Ascending aorta (tissue), 2 donors: ENCODE data around the gene AGPAT1. TPM values are rescaled to one million over a fixed set of nuclear protein-coding genes. Genes with fewer than 3 reads are reported as not detected.
A peak's percentile ranks its signal among the peaks of the same experiment; 100 is the strongest.

Experiments
- DNase-seq, 2 donors: peaks; one replicate each; pipeline ENCODE4 v3.0.0-alpha.2; 2019; ENCODE audit warnings: low spot score in 2 of 2
- H3K27ac ChIP-seq, 2 donors: fragments of 200-600 bp; sonication (generic); one replicate each; pipeline ENCODE4 v1.5.1; 2016 to 2017; ENCODE audit warnings: mild to moderate bottlenecking in 1 of 2
- H3K27me3 ChIP-seq: fragments of 200-600 bp; sonication (generic); one replicate; pipeline ENCODE4 v1.5.1; 2017
- H3K36me3 ChIP-seq, 2 donors: fragments of 200-600 bp; sonication (generic); one replicate each; pipeline ENCODE4 v1.5.1; 2016
- H3K4me1 ChIP-seq, 2 donors: fragments of 200-600 bp; sonication (generic); one replicate each; pipeline ENCODE4 v1.5.1; 2016 to 2017; ENCODE audit warnings: mild to moderate bottlenecking in 1 of 2
- H3K4me3 ChIP-seq, 2 donors: fragments of 200-600 bp; sonication (generic); one replicate each; pipeline ENCODE4 v1.5.1; 2016 to 2017; ENCODE audit warnings: mild to moderate bottlenecking in 1 of 2
- H3K9me3 ChIP-seq, 2 donors: fragments of 200-600 bp; sonication (generic); one replicate each; pipeline ENCODE4 v1.5.1; 2016
- CTCF ChIP-seq, 3 experiments: fragments of 200-600 bp in 2 of 3; fragments of 450-650 bp in 1 of 3; sonication (generic) in 2 of 3; IDR thresholded peaks; one replicate each; pipeline ENCODE4 v1.5.1; 2016 to 2019; ENCODE audit warnings: antibody characterized with exemption in 3 of 3, mild to moderate bottlenecking in 1 of 3, moderate library complexity in 1 of 3
- intact Hi-C: fragments of 100-400 bp; cut with DNase I; formaldehyde crosslinking; loops from one replicate; pipeline ENCODE4 v1.15.1; 2023
- total RNA-seq: library from RNA; depleted of rRNA; stranded (reverse); fragments of >200 nt; gene quantifications from one replicate; pipeline ENCODE4 v1.1.0, GENCODE V29; 2016

The AGPAT1 gene
- total RNA-seq, 1 donor from 2014 or later: 136 TPM

DNA sequence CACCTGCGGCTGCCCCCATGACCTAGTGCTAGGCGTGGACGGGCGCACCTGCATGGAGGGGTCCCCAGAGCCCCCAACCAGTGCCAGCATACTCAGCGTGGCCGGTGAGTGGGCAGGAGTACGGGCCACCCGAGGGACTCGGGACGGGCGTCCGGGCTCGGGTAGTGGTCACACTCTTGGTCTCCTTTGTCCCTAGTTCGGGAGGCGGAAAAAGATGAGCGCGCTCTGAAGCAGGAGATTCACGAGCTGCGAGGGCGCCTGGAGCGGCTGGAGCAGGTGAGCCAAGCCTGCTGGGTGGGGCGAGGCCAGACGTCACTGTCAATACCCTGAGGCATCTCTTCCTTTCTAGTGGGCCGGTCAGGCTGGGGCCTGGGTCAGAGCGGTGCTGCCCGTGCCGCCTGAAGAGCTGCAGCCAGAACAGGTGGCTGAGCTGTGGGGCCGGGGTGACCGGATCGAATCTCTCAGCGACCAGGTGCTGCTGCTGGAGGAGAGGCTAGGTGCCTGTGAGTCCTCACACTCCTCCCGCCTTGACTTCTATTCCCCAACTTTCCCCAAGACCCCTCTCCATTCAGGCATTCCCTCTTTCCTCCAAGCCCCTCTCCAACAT, 8.6 kb downstream of the AGPAT1 start:
- Histone ChIP-seq H3K36me3 (peaks cover 46 to 73% of the 10 kb centered on the region in 2 donors), H3K9me3 (no peaks in the 10 kb centered on the region), H3K4me1 (no peaks in the 10 kb centered on the region), H3K4me3 (no peak overlapping the region), H3K27ac (no peak overlapping the region), H3K27me3 (no peaks in the 10 kb centered on the region)
- no peak for TF ChIP-seq CTCF (IDR thresholded peaks at IDR 0.05)
- DNase-seq: no peak
- intact Hi-C loops: no loop called here

DNA sequence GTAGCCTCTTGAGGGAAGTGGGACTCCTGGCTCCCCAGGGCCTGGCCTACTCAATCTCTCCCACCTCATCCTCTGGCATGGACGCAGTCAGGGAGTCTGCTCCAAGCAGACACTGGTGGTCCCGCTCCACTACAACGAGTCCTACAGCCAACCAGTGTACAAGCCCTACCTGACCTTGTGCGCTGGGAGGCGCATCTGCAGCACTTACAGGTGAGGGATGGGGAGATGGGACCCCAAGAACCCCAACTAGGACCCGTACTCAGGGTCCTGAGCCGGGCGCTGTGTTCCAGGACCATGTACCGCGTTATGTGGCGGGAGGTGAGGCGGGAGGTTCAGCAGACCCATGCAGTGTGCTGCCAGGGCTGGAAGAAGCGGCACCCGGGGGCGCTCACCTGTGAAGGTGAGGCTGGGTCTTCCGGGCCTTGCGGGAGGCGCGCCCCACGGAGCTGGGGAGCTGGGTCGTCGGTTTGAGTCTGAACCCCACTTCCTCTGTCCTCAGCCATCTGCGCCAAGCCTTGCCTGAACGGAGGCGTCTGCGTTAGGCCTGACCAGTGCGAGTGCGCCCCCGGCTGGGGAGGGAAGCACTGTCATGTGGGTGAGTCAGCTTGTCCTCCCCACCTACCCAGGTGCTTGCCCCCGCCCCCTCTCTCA, 9.3 kb downstream of the AGPAT1 start:
- no peaks in the 10 kb centered on the region for H3K9me3 ChIP-seq
- intact Hi-C loops: no loop called here
- H3K4me3 ChIP-seq: no peak overlapping the region
- no peak for TF ChIP-seq CTCF (IDR thresholded peaks at IDR 0.05)
- peaks cover 46 to 75% of the 10 kb centered on the region in 2 donors for H3K36me3 ChIP-seq
- H3K27me3 ChIP-seq: no peaks in the 10 kb centered on the region
- H3K4me1 ChIP-seq: no peaks in the 10 kb centered on the region
- DNase-seq: no peak
- H3K27ac ChIP-seq: no peak overlapping the region

DNA sequence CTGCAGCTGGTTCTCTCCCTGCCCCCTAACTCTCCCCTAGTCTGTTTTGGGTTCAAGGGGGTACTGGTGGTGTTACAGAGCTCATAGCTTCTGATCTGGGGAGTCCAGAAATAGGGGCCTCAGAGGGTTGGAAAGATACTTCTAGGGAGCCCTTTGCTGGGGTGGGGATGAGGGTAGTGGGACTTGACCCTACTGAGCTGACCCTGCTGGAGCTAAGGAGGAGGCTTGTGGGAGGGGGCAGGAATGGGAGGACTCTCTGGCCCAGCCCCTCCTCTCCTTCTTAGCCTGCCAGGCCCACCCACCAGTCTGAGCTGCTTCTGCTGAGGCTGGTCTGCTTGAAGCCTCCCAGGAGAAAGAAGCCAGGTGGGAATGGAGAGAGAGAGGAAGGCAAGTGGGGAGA, 11.6 kb downstream of the AGPAT1 start, which contains the start of gene EGFL8:
Gene EGFL8 (plus strand): TSS at position 301 of the 400 bp plus-strand sequence. CDS start 1,571 bp downstream, outside the sequence.
- Histone ChIP-seq H3K9me3 (no peaks in the 10 kb centered on the region), H3K36me3 (peaks cover 44 to 55% of the 10 kb centered on the region in 2 donors), H3K27ac (peak within 1 kb of the TSS; percentile 4 to 18), H3K4me1 (no peaks in the 10 kb centered on the region), H3K4me3 (no peak within 1 kb of the TSS), H3K27me3 (no peaks in the 10 kb centered on the region)
- intact Hi-C loops: no loop called here
- no peak for DNase-seq
- no peak for TF ChIP-seq CTCF (IDR thresholded peaks at IDR 0.05)

DNA sequence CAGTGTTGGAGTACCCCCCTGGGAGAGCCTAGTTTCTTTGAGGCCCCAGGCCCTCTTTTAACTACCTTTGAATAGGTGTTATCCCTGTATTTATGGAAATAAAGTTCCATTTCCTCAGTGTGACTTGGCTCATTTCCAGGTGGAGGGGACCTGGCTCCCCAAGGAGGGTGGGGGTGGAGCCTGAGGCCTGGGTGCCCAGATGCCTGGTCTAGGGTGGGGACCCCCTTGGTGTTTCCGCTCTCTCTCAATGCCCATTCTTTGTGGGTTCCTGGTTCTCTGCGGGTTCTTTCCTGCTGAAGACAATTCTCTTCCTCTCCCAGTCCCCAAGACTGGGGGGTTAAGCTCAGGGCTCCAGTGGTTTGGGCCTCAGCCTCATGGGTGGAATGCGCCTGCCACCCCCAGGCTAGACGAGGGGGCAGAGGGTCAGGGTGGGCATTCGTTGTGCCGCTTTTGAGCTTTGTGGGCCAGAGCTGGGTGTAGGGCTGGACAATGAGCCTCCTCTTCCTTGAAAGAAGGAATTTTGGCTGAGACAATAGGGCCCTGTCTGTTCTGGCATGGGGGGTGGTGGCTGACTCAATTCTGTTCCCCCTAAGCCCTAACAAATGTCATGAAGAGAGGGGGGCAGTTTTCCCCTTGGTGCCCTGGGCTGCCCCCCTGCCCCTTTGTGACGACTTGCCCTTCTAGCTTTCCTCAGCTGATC, 12.2 kb downstream of the AGPAT1 start:
- Histone ChIP-seq H3K4me1 (no peaks in the 10 kb centered on the region), H3K27me3 (no peaks in the 10 kb centered on the region), H3K36me3 (peaks cover 48 to 55% of the 10 kb centered on the region in 2 donors), H3K4me3 (no peak overlapping the region), H3K9me3 (no peaks in the 10 kb centered on the region), H3K27ac (peak overlapping the region; percentile 4 to 18)
- no peak for DNase-seq
- TF ChIP-seq CTCF (IDR thresholded peaks at IDR 0.05): no peak
- intact Hi-C loops: no loop called here

GRCh38 chr6:32158052-32158451, 17.8 kb downstream of the AGPAT1 start:
- H3K27ac ChIP-seq: no peak overlapping the region
- H3K9me3 ChIP-seq: no peaks in the 10 kb centered on the region
- peaks cover 29 to 32% of the 10 kb centered on the region in 2 donors for H3K36me3 ChIP-seq
- peaks cover 4 to 9% of the 10 kb centered on the region in 2 donors for H3K4me1 ChIP-seq
- intact Hi-C loops: loop anchor here (10.0 kb wide), 2 partner anchors 113 to 423 kb away; partner anchors contain the start of gene CLIC1
- DNase-seq: no peak
- no peak overlapping the region for H3K4me3 ChIP-seq
- no peak for TF ChIP-seq CTCF (IDR thresholded peaks at IDR 0.05)
- H3K27me3 ChIP-seq: no peaks in the 10 kb centered on the region
